Stimulated activated CD8-positive, alpha-beta memory T cell treated with anti-CD3 and anti-CD28 coated beads, Interleukin-2, amount 100 ng/mL, for 1 hour (primary cell): ENCODE measurements around the gene C1orf232.

Experiments used
- DNase-seq, 2 donors: peaks; one replicate each; pipeline ENCODE4 v3.0.0-alpha.2; 2020; ENCODE audit warnings: low read depth in 2 of 2

The C1orf232 gene

GRCh38 chr1:26156285-26157038, 12.3 kb downstream of the C1orf232 start:
- no peak for DNase-seq

GRCh38 chr1:26155370-26156284, 13.1 kb downstream of the C1orf232 start:
- DNase-seq, result no peak

GRCh38 chr1:26154750-26155149, 14.0 kb downstream of the C1orf232 start:
- no peak for DNase-seq

GRCh38 chr1:26153966-26154532, 14.7 kb downstream of the C1orf232 start:
- DNase-seq, result no peak

GRCh38 chr1:26148887-26149286, 19.9 kb downstream of the C1orf232 start:
- DNase-seq, result no peak

- no peak for DNase-seq
Observed at GRCh38 chr1:26145960-26146294, 22.8 kb downstream of the C1orf232 start.

- DNase-seq, result peak; percentile 47 to 55
Observed at GRCh38 chr1:26145041-26145959, 23.5 kb downstream of the C1orf232 start.

GRCh38 chr1:26142159-26142558, 26.6 kb downstream of the C1orf232 start:
- DNase-seq, result no peak

- DNase-seq, result no peak
Observed at GRCh38 chr1:26138974-26139558, 29.7 kb downstream of the C1orf232 start.

GRCh38 chr1:26134466-26134865, 34.3 kb downstream of the C1orf232 start:
- DNase-seq, result no peak

- no peak for DNase-seq
Observed at GRCh38 chr1:26132834-26133167, 36.0 kb downstream of the C1orf232 start.

GRCh38 chr1:26132128-26132833, 36.5 kb downstream of the C1orf232 start:
- no peak for DNase-seq

GRCh38 chr1:26130695-26131094, 38.1 kb downstream of the C1orf232 start:
- DNase-seq, result no peak

GRCh38 chr1:26129778-26130177, 39.0 kb downstream of the C1orf232 start:
- no peak for DNase-seq

- DNase-seq, result no peak
Observed at GRCh38 chr1:26127235-26128163, 41.3 kb downstream of the C1orf232 start.

GRCh38 chr1:26126321-26127084, 42.3 kb downstream of the C1orf232 start:
- peak in 1 of 2 donors; percentile 32 for DNase-seq

- no peak for DNase-seq
Observed at GRCh38 chr1:26125946-26126320, 42.8 kb downstream of the C1orf232 start.

GRCh38 chr1:26125382-26125781, 43.4 kb downstream of the C1orf232 start:
- no peak for DNase-seq
